ENCODE measurements around the gene SLC17A5. TPM values are rescaled to one million over a fixed set of nuclear protein-coding genes. Genes with fewer than 3 reads are reported as not detected.
"Not testable (repeated sequence)": the region's sequence is repeated elsewhere in the genome, so short reads cannot be mapped to it uniquely, and the experiment has no call there.

Gene SLC17A5
- polyA plus RNA-seq, 2 donors = 3.6 to 4.9 TPM

DNA sequence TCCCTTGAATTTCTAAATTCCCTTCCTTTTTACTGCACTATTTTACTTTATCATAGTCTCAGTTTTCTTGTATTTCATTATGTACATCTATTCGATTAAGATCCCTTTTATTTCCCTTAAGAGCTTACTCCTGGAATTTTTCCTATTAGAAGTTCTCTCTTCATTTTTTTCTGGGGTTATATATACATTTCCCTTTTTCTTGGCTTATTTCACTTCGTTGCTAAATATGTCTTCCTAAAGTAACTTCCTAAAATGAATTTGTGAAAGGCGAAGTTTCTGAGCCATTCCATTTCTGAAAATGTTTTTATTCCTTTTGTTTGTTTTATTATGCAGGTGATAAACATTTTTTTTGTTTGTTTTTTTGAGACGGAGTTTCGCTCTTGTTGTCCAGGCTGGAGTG lies 36.3 kb upstream of the SLC17A5 start:
- Histone ChIP-seq H3K36me3 (ENCODE audit: control insufficient read depth in 2 of 2, insufficient read depth in 2 of 2, low read length in 1 of 2) (no peaks in the 10 kb centered on the region), H3K27me3 (ENCODE audit: control insufficient read depth in 1 of 2, insufficient read depth in 2 of 2, low read length in 2 of 2) (no peaks in the 10 kb centered on the region), H3K27ac (ENCODE audit: low read depth in 2 of 2, low read length in 1 of 2) (no peak overlapping the region), H3K9me3 (ENCODE audit: control insufficient read depth in 2 of 2, insufficient read depth in 1 of 2, low read depth in 1 of 2, low read length in 1 of 2) (no peaks in the 10 kb centered on the region), H3K4me1 (ENCODE audit: control insufficient read depth in 2 of 2, insufficient read depth in 2 of 2, low read length in 1 of 2) (peaks cover 0 to 3% of the 10 kb centered on the region in 2 donors), H3K4me3 (ENCODE audit: low read depth in 1 of 2, low read length in 2 of 2) (no peak overlapping the region)
- WGBS, 2 donors = 82 to 89% methylated on average over 5 of the region's 5 CpGs

DNA sequence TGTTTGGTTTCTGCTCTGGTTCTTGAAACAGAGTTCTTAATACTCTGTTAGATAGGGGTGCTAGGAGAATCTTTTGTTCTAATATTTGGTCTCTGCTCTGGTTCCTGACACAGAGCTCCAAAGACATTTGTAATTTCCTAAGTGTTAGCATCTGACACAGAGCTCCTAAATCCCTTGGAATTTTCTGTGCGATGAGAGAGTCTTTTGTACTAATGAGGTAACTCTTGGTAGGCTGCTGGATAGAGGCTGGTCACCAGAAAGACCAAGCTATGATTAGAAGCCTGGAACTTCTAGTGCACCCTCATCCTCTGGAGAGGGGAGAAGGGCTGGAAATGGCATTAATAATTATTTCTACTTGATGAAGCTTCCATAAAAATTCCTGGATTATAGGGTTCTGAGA lies 34.6 kb upstream of the SLC17A5 start:
- H3K36me3 ChIP-seq (ENCODE audit: control insufficient read depth in 2 of 2, insufficient read depth in 2 of 2, low read length in 1 of 2) = no peaks in the 10 kb centered on the region
- no peak overlapping the region for H3K27ac ChIP-seq (ENCODE audit: low read depth in 2 of 2, low read length in 1 of 2)
- no peaks in the 10 kb centered on the region for H3K9me3 ChIP-seq (ENCODE audit: control insufficient read depth in 2 of 2, insufficient read depth in 1 of 2, low read depth in 1 of 2, low read length in 1 of 2)
- H3K4me3 ChIP-seq (ENCODE audit: low read depth in 1 of 2, low read length in 2 of 2) = no peak overlapping the region
- H3K4me1 ChIP-seq (ENCODE audit: control insufficient read depth in 2 of 2, insufficient read depth in 2 of 2, low read length in 1 of 2) = no peaks in the 10 kb centered on the region
- no peaks in the 10 kb centered on the region for H3K27me3 ChIP-seq (ENCODE audit: control insufficient read depth in 1 of 2, insufficient read depth in 2 of 2, low read length in 2 of 2)
- 55 to 63% methylated on average over 1 of the region's 1 CpG for WGBS, 2 donors

DNA sequence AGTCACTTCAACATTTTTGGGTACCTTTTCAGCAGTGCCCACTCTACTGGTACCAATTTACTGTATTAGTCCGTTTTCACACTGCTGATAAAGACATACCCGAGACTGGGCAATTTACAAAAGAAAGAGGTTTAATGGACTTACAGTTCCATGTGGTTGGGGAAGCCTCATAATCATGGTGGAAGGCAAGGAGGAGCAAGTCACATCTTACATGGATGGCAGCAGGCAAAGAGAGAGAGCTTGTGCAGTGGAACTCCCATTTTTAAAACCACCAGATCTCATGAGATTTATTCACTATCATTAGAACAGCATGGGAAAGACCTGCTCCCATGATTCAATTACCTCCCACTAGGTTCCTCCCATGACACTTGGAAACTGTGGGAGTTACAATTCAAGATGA lies 29.8 kb upstream of the SLC17A5 start:
- H3K9me3 ChIP-seq (ENCODE audit: control insufficient read depth in 2 of 2, insufficient read depth in 1 of 2, low read depth in 1 of 2, low read length in 1 of 2); H3K36me3 ChIP-seq (ENCODE audit: control insufficient read depth in 2 of 2, insufficient read depth in 2 of 2, low read length in 1 of 2); H3K4me1 ChIP-seq (ENCODE audit: control insufficient read depth in 2 of 2, insufficient read depth in 2 of 2, low read length in 1 of 2); H3K27me3 ChIP-seq (ENCODE audit: control insufficient read depth in 1 of 2, insufficient read depth in 2 of 2, low read length in 2 of 2); H3K27ac ChIP-seq (ENCODE audit: low read depth in 2 of 2, low read length in 1 of 2); H3K4me3 ChIP-seq (ENCODE audit: low read depth in 1 of 2, low read length in 2 of 2): not testable (repeated sequence)
- 87 to 90% methylated on average over 2 of the region's 2 CpGs for WGBS, 2 donors

DNA sequence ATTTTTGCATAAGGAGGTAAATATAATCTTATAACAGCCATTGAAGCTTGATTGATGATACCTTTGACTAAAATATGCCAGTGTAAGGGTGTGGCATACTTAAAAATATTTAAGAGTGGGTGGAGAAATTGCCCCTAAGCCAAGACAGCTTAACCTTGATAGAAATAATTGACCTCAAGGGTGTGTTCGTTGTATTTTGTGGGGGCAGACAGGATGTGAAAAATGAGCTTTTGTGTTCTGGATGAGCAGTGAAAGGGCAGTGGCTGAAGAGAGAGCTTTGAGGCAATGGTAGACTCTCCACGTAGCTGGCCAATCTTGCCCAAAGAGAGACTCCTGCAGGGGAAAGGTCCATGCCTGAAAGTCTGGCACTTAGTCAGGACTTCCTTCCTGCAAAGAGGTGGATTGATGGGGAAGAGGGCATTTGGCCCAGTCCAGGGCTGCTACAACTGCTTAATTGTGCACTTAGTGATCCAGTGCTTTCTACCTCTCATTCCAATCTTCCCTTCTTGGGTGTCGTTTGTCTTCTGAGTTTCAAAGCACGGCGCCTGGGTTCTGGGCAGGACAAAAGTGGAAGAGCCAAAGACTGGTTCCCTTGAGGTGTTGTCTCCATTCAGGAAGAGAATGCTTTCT lies 26.6 kb upstream of the SLC17A5 start:
- H3K36me3 ChIP-seq (ENCODE audit: control insufficient read depth in 2 of 2, insufficient read depth in 2 of 2, low read length in 1 of 2) = no peaks in the 10 kb centered on the region

DNA sequence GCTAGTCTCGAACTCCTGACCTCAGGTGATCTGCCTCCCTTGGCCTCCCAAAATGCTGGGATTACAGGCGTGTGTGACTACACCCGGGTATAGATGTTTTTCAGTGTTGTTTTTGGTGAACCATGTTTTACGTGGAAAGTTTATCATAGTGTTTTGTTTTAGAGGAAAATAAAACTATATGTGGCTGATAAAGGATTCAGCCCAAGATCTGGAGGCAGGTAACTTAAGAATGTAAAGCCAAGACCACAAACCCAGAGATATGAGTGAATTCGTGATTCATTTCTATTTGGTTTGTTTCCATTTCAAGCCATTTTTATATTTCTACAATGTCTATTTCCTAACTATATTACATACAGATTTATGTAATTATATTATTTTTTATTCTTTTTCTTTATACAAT lies 26.1 kb upstream of the SLC17A5 start:
- H3K36me3 ChIP-seq (ENCODE audit: control insufficient read depth in 2 of 2, insufficient read depth in 2 of 2, low read length in 1 of 2); H3K27me3 ChIP-seq (ENCODE audit: control insufficient read depth in 1 of 2, insufficient read depth in 2 of 2, low read length in 2 of 2); H3K9me3 ChIP-seq (ENCODE audit: control insufficient read depth in 2 of 2, insufficient read depth in 1 of 2, low read depth in 1 of 2, low read length in 1 of 2); H3K4me1 ChIP-seq (ENCODE audit: control insufficient read depth in 2 of 2, insufficient read depth in 2 of 2, low read length in 1 of 2); H3K27ac ChIP-seq (ENCODE audit: low read depth in 2 of 2, low read length in 1 of 2); H3K4me3 ChIP-seq (ENCODE audit: low read depth in 1 of 2, low read length in 2 of 2): not testable (repeated sequence)
- 72 to 76% methylated on average over 5 of the region's 5 CpGs for WGBS, 2 donors

More for the DNA sequence above, 26.6 kb upstream of the SLC17A5 start:
- no peaks in the 10 kb centered on the region for H3K27me3 ChIP-seq (ENCODE audit: control insufficient read depth in 1 of 2, insufficient read depth in 2 of 2, low read length in 2 of 2)
- no peaks in the 10 kb centered on the region for H3K4me1 ChIP-seq (ENCODE audit: control insufficient read depth in 2 of 2, insufficient read depth in 2 of 2, low read length in 1 of 2)
- no peak overlapping the region for H3K27ac ChIP-seq (ENCODE audit: low read depth in 2 of 2, low read length in 1 of 2)
- H3K4me3 ChIP-seq (ENCODE audit: low read depth in 1 of 2, low read length in 2 of 2) = no peak overlapping the region
- H3K9me3 ChIP-seq (ENCODE audit: control insufficient read depth in 2 of 2, insufficient read depth in 1 of 2, low read depth in 1 of 2, low read length in 1 of 2) = no peaks in the 10 kb centered on the region
- 37 to 53% methylated on average over 5 of the region's 5 CpGs for WGBS, 2 donors

DNA sequence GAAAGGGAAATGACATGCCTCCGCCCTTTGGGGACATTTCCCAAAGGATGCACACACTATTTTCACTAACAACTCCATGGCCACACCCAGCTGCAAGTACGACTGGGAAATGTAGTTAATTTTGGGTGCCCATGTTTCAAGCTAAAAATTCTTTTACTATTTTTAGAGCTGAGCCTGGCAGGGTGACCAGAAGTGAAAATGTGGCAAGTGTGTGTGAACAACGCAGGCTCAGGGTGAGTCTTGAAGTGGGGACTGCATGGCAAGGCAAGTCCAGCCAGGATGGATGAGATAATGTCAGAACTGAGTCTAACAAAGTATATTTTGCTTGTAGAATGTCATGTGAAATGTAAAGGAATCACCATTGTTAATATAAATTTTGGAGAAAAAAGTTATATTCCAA lies 25.2 kb upstream of the SLC17A5 start:
- Histone ChIP-seq H3K27me3 (ENCODE audit: control insufficient read depth in 1 of 2, insufficient read depth in 2 of 2, low read length in 2 of 2) (no peaks in the 10 kb centered on the region), H3K27ac (ENCODE audit: low read depth in 2 of 2, low read length in 1 of 2) (no peak overlapping the region), H3K4me1 (ENCODE audit: control insufficient read depth in 2 of 2, insufficient read depth in 2 of 2, low read length in 1 of 2) (no peaks in the 10 kb centered on the region), H3K4me3 (ENCODE audit: low read depth in 1 of 2, low read length in 2 of 2) (no peak overlapping the region), H3K9me3 (ENCODE audit: control insufficient read depth in 2 of 2, insufficient read depth in 1 of 2, low read depth in 1 of 2, low read length in 1 of 2) (no peaks in the 10 kb centered on the region), H3K36me3 (ENCODE audit: control insufficient read depth in 2 of 2, insufficient read depth in 2 of 2, low read length in 1 of 2) (no peaks in the 10 kb centered on the region)
- WGBS, 2 donors = 62 to 71% methylated on average over 3 of the region's 3 CpGs

DNA sequence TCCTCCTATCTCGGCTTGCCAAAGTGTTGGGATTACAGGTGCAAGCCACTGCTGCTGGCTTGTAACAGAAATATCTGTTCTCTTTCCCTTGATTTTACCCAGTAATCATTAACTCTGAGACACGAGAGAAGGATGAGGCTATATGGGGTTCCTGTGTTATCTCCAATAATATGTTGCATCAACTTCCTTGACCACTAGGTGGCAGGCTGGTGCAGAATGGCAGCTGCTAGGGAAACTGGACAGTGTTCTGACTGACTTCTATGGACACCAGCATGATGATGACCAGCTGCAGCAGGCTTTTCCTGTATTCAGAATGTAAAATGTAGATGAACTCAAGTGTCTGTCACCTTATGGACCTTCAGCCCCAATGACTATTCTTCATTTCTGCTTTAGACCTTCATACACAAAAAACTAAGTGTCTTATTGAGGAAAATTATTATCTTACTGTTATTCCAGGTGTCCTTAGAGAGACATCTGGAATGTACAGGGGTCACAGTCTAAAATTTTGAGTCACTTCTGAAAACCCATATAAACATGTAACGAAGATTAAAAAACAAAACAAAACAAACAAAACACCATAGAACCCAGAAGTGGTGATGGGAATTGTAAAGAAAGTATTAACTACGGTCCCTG lies 21.8 kb upstream of the SLC17A5 start:
- Histone ChIP-seq H3K27ac (ENCODE audit: low read depth in 2 of 2, low read length in 1 of 2) (no peak overlapping the region), H3K27me3 (ENCODE audit: control insufficient read depth in 1 of 2, insufficient read depth in 2 of 2, low read length in 2 of 2) (no peaks in the 10 kb centered on the region)
- 46 to 47% methylated on average over 4 of the region's 4 CpGs for whole genome bisulfite sequencing, 2 donors

DNA sequence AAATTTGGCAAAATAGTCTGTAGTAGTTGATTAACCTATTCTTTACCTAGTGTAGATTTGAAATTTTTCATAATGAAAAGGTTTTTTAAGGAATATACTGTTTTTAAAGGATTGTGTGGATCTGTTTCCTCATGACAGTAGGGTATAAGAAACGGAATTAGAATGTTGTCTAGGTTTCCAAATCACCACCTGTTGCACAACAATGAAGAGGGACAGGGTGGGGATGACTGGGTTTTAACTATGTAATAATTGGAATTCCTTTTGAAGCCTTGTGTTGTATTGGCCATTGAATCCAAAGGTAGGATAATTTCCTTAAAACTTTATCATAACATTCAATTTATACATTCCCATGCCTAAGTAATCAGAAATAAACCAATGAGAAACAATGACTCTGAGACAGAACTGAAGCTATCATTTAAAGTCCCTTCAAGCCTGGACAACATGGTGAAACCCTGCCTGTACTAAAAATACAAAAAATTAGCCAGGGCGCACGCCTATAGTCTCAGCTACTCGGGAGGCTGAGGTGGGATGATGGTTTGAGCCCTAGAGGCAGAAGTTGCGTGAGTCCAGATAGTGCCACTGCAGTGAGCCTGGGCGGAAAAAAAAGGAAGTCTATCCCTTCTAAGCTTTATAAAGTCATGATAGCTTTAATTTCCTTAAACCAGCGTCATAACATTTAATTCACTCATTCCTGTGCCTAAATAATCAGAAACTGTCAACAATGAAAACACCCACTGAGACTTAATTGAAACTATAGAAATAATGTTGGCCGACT lies 18.3 kb upstream of the SLC17A5 start:
- no peak overlapping the region for H3K4me3 ChIP-seq (ENCODE audit: low read depth in 1 of 2, low read length in 2 of 2)
- WGBS, 2 donors = 81 to 82% methylated on average over 8 of the region's 8 CpGs

More for the DNA sequence above, 21.8 kb upstream of the SLC17A5 start:
- H3K4me3 ChIP-seq (ENCODE audit: low read depth in 1 of 2, low read length in 2 of 2) = no peak overlapping the region
- H3K9me3 ChIP-seq (ENCODE audit: control insufficient read depth in 2 of 2, insufficient read depth in 1 of 2, low read depth in 1 of 2, low read length in 1 of 2) = no peaks in the 10 kb centered on the region
- no peaks in the 10 kb centered on the region for H3K36me3 ChIP-seq (ENCODE audit: control insufficient read depth in 2 of 2, insufficient read depth in 2 of 2, low read length in 1 of 2)
- H3K4me1 ChIP-seq (ENCODE audit: control insufficient read depth in 2 of 2, insufficient read depth in 2 of 2, low read length in 1 of 2) = no peaks in the 10 kb centered on the region

DNA sequence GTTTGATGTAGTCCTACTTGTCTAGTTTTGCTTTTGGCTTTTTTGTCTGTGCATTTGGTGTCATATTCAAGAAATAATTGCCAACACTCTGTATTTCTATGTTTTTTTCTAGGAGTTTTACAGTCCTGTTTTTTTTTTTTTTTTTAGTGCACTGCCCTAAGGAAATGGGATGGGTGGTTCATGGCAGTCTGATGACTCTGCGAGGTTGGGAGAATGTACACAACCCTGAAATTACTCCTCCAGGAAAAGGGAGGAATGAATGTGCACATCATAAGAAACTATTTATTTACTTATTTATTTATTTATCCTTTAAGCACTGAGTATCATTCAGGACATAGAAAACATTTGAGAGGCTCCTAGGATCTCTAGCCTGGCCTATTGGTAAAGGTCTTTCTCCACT lies 15.2 kb upstream of the SLC17A5 start:
- Histone ChIP-seq H3K27ac (ENCODE audit: low read depth in 2 of 2, low read length in 1 of 2) (no peak overlapping the region), H3K4me1 (ENCODE audit: control insufficient read depth in 2 of 2, insufficient read depth in 2 of 2, low read length in 1 of 2) (no peaks in the 10 kb centered on the region), H3K27me3 (ENCODE audit: control insufficient read depth in 1 of 2, insufficient read depth in 2 of 2, low read length in 2 of 2) (no peaks in the 10 kb centered on the region), H3K4me3 (ENCODE audit: low read depth in 1 of 2, low read length in 2 of 2) (no peak overlapping the region), H3K9me3 (ENCODE audit: control insufficient read depth in 2 of 2, insufficient read depth in 1 of 2, low read depth in 1 of 2, low read length in 1 of 2) (no peaks in the 10 kb centered on the region), H3K36me3 (ENCODE audit: control insufficient read depth in 2 of 2, insufficient read depth in 2 of 2, low read length in 1 of 2) (no peaks in the 10 kb centered on the region)
- 88 to 93% methylated on average over 1 of the region's 1 CpG for WGBS, 2 donors

More for the DNA sequence above, 18.3 kb upstream of the SLC17A5 start:
- H3K36me3 ChIP-seq (ENCODE audit: control insufficient read depth in 2 of 2, insufficient read depth in 2 of 2, low read length in 1 of 2) = no peaks in the 10 kb centered on the region
- no peak overlapping the region for H3K27ac ChIP-seq (ENCODE audit: low read depth in 2 of 2, low read length in 1 of 2)
- H3K27me3 ChIP-seq (ENCODE audit: control insufficient read depth in 1 of 2, insufficient read depth in 2 of 2, low read length in 2 of 2) = no peaks in the 10 kb centered on the region
- no peaks in the 10 kb centered on the region for H3K4me1 ChIP-seq (ENCODE audit: control insufficient read depth in 2 of 2, insufficient read depth in 2 of 2, low read length in 1 of 2)
- no peaks in the 10 kb centered on the region for H3K9me3 ChIP-seq (ENCODE audit: control insufficient read depth in 2 of 2, insufficient read depth in 1 of 2, low read depth in 1 of 2, low read length in 1 of 2)

All from esophagus (tissue), 2 donors.